Vagina (tissue), 2 donors: ENCODE results near the gene B4GALT2. TPM values are rescaled to one million over a fixed set of nuclear protein-coding genes. Genes with fewer than 3 reads are reported as not detected.

Experiments used
- DNase-seq, 2 donors: peaks; one replicate each; pipeline ENCODE4 v3.0.0-alpha.2; 2017; ENCODE audit errors: extremely low spot score in 2 of 2
- H3K27ac ChIP-seq: fragments of 200-600 bp; sonication (generic); one replicate; pipeline ENCODE4 v1.5.1; 2019
- H3K27me3 ChIP-seq: fragments of 200-600 bp; sonication (generic); one replicate; pipeline ENCODE4 v1.5.1; 2019
- H3K36me3 ChIP-seq, 2 donors: fragments of 200-600 bp; sonication (generic); one replicate each; pipeline ENCODE4 v1.5.1; 2017 to 2019
- H3K4me1 ChIP-seq: fragments of 200-600 bp; sonication (generic); one replicate; pipeline ENCODE4 v1.5.1; 2019
- H3K4me3 ChIP-seq, 2 donors: fragments of 200-600 bp; sonication (generic); 1 replicate in 1 of 2; 2 replicates in 1 of 2; pipeline ENCODE4 v1.5.1; 2016 to 2019
- H3K9me3 ChIP-seq: fragments of 200-600 bp; sonication (generic); one replicate; pipeline ENCODE4 v1.5.1; 2019
- POLR2A ChIP-seq, 2 donors: fragments of 450-650 bp; IDR thresholded peaks; one replicate each; pipeline ENCODE4 v1.6.1; 2017; ENCODE audit warnings: antibody characterized with exemption in 2 of 2, mild to moderate bottlenecking in 2 of 2, moderate library complexity in 2 of 2
- POLR2AphosphoS5 ChIP-seq, 2 donors: sonication (generic); formaldehyde crosslinking; IDR thresholded peaks; one replicate each; pipeline ENCODE4 v1.9.0; 2017; ENCODE audit warnings: antibody characterized with exemption in 2 of 2, mild to moderate bottlenecking in 2 of 2, low read depth in 1 of 2; ENCODE audit not compliant: insufficient read depth in 1 of 2
- intact Hi-C: fragments of 100-400 bp; cut with DNase I; formaldehyde crosslinking; loops from one replicate; pipeline ENCODE4 v1.15.1; 2023
- total RNA-seq: library from RNA; depleted of rRNA; stranded (reverse); fragments of >200 nt; gene quantifications from one replicate; pipeline ENCODE4 v1.2.3, GENCODE V29; 2016
- TF ChIP-seq, protein P1 (sequence below), 3 experiments: fragments of 450-650 bp in 2 of 3; fragments of 200-600 bp in 1 of 3; sonication (generic) in 1 of 3; IDR thresholded peaks; one replicate each; pipeline ENCODE4 v1.5.1; 2017 to 2019; ENCODE audit warnings: antibody characterized with exemption in 3 of 3, mild to moderate bottlenecking in 2 of 3, moderate library complexity in 2 of 3

B4GALT2 gene
- total RNA-seq, 1 donor from 2014 or later, result 31.4 TPM

GRCh38 chr1:43974443-43975248, 4.4 kb upstream of the B4GALT2 start, which contains the start of gene ATP6V0B:
Gene ATP6V0B, plus strand, starts transcription at chr1:43974960. Its CDS starts 81 bp downstream, at chr1:43975041.
- DNase-seq, result peak in 1 of 2 donors; percentile 96
- intact Hi-C loops, result no loop called here

GRCh38 chr1:43975249-43975961, 3.6 kb upstream of the B4GALT2 start:
- H3K36me3 ChIP-seq, result peaks cover 0 to 20% of the 10 kb centered on the region in 2 donors
- no peaks in the 10 kb centered on the region for H3K9me3 ChIP-seq

More at GRCh38 chr1:43974443-43975248, 4.4 kb upstream of the B4GALT2 start, which contains the start of gene ATP6V0B:
- peak within 1 kb of the TSS; percentile 76 to 94 for H3K4me3 ChIP-seq
- peak in 1 of 2 donors; percentile 85 for TF ChIP-seq POLR2A (IDR thresholded peaks at IDR 0.05)
- TF ChIP-seq, protein P1, sequence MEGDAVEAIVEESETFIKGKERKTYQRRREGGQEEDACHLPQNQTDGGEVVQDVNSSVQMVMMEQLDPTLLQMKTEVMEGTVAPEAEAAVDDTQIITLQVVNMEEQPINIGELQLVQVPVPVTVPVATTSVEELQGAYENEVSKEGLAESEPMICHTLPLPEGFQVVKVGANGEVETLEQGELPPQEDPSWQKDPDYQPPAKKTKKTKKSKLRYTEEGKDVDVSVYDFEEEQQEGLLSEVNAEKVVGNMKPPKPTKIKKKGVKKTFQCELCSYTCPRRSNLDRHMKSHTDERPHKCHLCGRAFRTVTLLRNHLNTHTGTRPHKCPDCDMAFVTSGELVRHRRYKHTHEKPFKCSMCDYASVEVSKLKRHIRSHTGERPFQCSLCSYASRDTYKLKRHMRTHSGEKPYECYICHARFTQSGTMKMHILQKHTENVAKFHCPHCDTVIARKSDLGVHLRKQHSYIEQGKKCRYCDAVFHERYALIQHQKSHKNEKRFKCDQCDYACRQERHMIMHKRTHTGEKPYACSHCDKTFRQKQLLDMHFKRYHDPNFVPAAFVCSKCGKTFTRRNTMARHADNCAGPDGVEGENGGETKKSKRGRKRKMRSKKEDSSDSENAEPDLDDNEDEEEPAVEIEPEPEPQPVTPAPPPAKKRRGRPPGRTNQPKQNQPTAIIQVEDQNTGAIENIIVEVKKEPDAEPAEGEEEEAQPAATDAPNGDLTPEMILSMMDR (IDR thresholded peaks at IDR 0.05), result peak; percentile 22 to 45 (median 26)
- TF ChIP-seq POLR2AphosphoS5 (IDR thresholded peaks at IDR 0.05; ENCODE audit: insufficient read depth in 1 of 2, low read depth in 1 of 2), result peak; percentile 95 to 96
- H3K27me3 ChIP-seq, result no peaks in the 10 kb centered on the region
- no peaks in the 10 kb centered on the region for H3K9me3 ChIP-seq
- peak within 1 kb of the TSS; percentile 92 for H3K27ac ChIP-seq
- H3K4me1 ChIP-seq, result peaks cover 58% of the 10 kb centered on the region
- peaks cover 0 to 20% of the 10 kb centered on the region in 2 donors for H3K36me3 ChIP-seq

DNA sequence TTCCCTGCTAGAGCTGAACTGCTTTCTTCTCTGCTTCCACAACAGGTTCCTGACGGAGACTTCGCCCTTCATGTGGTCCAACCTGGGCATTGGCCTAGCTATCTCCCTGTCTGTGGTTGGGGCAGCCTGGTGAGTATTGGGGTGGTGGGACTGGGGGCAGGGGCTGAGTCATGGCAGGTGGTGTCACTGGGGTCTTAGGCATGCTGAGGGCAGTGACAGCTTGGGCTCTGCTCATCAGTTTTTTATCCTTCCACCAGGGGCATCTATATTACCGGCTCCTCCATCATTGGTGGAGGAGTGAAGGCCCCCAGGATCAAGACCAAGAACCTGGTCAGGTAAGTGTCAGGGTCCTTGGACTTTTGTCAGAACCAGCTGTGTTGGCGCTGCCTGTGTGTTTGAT, 3.0 kb upstream of the B4GALT2 start:
- H3K27me3 ChIP-seq, result no peaks in the 10 kb centered on the region
- peak overlapping the region; percentile 76 to 94 for H3K4me3 ChIP-seq
- DNase-seq, result no peak
- no peak for TF ChIP-seq POLR2AphosphoS5 (IDR thresholded peaks at IDR 0.05; ENCODE audit: insufficient read depth in 1 of 2, low read depth in 1 of 2)
- no peak for TF ChIP-seq POLR2A (IDR thresholded peaks at IDR 0.05)
- TF ChIP-seq, protein P1 (IDR thresholded peaks at IDR 0.05), result no peak
- peaks cover 0 to 20% of the 10 kb centered on the region in 2 donors for H3K36me3 ChIP-seq
- H3K27ac ChIP-seq, result peak overlapping the region; percentile 92
- H3K4me1 ChIP-seq, result peaks cover 61% of the 10 kb centered on the region
- intact Hi-C loops, result no loop called here
- H3K9me3 ChIP-seq, result no peaks in the 10 kb centered on the region

More at GRCh38 chr1:43975249-43975961, 3.6 kb upstream of the B4GALT2 start:
- peak overlapping the region; percentile 76 to 94 for H3K4me3 ChIP-seq
- intact Hi-C loops, result no loop called here
- H3K27me3 ChIP-seq, result no peaks in the 10 kb centered on the region
- TF ChIP-seq, protein P1 (IDR thresholded peaks at IDR 0.05), result no peak
- TF ChIP-seq POLR2AphosphoS5 (IDR thresholded peaks at IDR 0.05; ENCODE audit: insufficient read depth in 1 of 2, low read depth in 1 of 2), result no peak
- no peak for TF ChIP-seq POLR2A (IDR thresholded peaks at IDR 0.05)
- DNase-seq, result no peak
- peak overlapping the region; percentile 92 for H3K27ac ChIP-seq
- H3K4me1 ChIP-seq, result peaks cover 61% of the 10 kb centered on the region

- peaks cover 0 to 20% of the 10 kb centered on the region in 2 donors for H3K36me3 ChIP-seq
- no peak for TF ChIP-seq POLR2A (IDR thresholded peaks at IDR 0.05)
- TF ChIP-seq POLR2AphosphoS5 (IDR thresholded peaks at IDR 0.05; ENCODE audit: insufficient read depth in 1 of 2, low read depth in 1 of 2), result no peak
- TF ChIP-seq, protein P1 (IDR thresholded peaks at IDR 0.05), result no peak
- H3K9me3 ChIP-seq, result no peaks in the 10 kb centered on the region
- no peak overlapping the region for H3K4me3 ChIP-seq
- no peak overlapping the region for H3K27ac ChIP-seq
- DNase-seq, result no peak
- intact Hi-C loops, result no loop called here
- peaks cover 67% of the 10 kb centered on the region for H3K4me1 ChIP-seq
- no peaks in the 10 kb centered on the region for H3K27me3 ChIP-seq
These were observed 2.1 kb upstream of the B4GALT2 start for GRCh38 chr1:43976890-43977289.
